HG02943 (cell line): ENCODE data around the gene LCE1E.

Source experiments
- ATAC-seq: cut with Tn5 transposase; IDR thresholded peaks from one replicate; pipeline ENCODE4 v1.9.1; 2021; ENCODE audit warnings: mild to moderate bottlenecking, low read depth, moderate library complexity; ENCODE audit not compliant: unreplicated experiment

Gene LCE1E, protein sequence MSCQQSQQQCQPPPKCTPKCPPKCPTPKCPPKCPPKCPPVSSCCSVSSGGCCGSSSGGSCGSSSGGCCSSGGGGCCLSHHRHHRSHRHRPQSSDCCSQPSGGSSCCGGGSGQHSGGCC

GRCh38 chr1:152786077-152786476 lies at the start of gene LCE1E:
LCE1E (plus strand) TSS chr1:152786257; CDS start chr1:152787300, 1,043 bp downstream.
- no peak for ATAC-seq

DNA sequence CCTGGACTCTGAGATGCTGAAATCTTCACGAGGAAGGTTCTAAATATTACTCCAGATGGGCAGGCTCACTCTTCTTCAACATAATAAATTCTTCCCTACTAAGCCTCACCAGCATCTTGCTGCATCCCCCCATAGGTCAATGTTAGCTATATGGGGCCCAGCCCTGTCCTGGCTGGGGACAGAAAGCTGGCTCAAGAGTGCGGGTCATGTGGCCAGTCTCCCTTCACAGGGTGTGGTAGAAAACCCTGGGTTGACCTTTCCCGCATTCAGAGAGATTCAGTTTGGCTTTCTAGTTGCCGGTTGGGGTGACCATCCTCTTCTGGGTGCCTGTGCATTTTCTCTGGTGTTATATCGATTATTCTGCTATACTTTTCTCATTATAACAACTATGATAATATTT lies 48.1 kb upstream of the LCE1E start:
- ATAC-seq, result no peak

GRCh38 chr1:152739841-152740240 lies 46.2 kb upstream of the LCE1E start:
- ATAC-seq, result no peak

DNA sequence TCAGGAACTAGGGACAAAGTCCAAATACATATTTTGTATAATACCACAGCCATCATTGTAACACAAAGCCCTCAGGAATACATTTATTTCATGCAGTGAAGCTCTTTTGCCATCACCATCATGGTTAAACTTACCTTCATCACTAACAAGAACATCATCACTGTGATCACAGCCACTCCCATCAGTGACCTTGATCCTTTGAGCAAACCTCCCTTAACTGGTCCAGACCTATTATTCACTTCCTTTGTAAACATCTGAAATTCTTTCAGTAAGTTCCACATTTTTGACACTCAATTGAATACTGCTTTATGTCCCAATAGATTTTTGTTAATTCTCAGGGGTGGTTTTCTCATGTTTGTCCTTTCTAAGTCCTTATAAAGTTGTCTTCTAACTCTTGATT lies 44.4 kb upstream of the LCE1E start:
- ATAC-seq, result no peak

GRCh38 chr1:152743371-152744145 lies 42.5 kb upstream of the LCE1E start:
- no peak for ATAC-seq

DNA sequence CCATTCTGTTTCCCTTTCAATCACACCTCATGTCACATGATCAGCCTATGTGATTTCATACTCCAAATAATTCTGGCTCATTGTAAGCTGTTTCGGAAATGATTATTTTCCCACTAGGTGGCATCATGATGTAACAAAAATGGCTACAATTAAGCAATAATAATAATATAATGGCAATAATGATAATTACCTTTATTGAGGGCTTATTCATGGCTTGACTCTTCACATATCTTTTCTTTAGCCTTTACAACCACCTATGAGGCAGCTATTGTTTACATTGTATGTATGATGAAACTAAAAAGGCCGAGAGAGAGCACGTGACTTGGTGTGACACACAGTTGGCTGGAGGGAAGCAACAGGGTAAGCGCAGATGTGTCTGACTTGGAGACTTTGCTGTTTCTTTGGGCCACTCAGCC lies 40.8 kb upstream of the LCE1E start:
- no peak for ATAC-seq

- no peak for ATAC-seq
Measured at GRCh38 chr1:152745765-152746444, 40.2 kb upstream of the LCE1E start.

DNA sequence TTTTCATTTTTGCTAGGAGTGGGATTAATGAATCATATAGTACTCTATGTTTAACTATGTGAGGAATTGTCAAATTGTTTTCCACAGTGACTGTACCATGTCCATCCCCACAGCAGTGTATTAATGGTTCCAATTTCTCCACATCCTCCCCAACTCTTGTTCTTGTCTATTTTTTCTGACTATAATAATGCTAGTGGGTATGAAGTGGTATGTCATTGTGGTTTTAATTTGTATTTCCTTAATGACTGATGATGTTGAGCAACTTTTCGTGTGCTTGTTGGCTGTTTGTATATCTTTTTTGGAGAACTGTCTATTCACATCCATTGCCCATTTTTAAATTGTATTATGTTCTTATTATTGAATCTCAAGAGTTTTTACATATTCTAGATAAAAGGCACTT lies 38.2 kb upstream of the LCE1E start:
- ATAC-seq, result no peak

GRCh38 chr1:152752225-152752624 lies 33.8 kb upstream of the LCE1E start:
- no peak for ATAC-seq

- no peak for ATAC-seq
Measured at GRCh38 chr1:152753586-152753985, 32.5 kb upstream of the LCE1E start.

DNA sequence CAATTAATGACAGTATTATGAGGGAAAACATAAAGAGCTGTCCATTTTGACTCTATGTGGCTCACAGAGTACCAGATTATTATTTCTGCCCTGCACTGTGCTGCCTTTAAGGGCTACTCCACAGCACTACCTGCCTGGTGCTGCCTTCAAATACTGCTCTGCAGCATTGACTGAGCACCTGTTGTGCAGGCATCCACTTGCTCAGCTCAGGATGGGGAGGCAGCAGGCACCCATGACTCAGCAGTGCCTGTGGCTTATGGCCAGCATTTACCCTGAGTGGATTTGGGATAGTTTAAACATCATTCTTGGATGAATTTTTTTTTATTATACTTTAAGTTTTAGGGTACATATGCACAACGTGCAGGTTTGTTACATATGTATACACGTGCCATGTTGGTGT lies 29.2 kb upstream of the LCE1E start:
- no peak for ATAC-seq

DNA sequence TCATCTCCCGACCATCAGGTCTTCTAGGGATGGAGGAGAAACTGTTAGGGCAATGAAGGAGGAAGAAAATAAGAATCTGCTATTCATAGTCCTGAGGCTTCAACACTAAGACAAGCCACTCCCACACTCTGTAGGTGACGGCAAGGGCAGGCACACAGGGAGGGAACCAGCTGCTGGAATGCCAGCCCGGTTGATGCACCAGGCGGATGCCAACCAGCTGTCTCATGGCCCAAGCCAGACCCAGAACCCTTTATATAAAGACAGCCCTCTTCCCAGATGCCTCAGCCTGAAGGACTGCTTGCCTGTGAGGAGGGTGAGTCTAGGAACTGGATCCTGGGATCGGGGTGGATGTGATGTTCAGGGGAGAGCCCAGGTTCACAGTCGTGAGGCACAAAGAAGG lies 28.3 kb upstream of the LCE1E start, which contains the start of gene KPRP:
Gene KPRP (plus strand): TSS at position 279 of the 400 bp plus-strand sequence. CDS start 1,564 bp downstream, outside the sequence.
- ATAC-seq, result no peak

DNA sequence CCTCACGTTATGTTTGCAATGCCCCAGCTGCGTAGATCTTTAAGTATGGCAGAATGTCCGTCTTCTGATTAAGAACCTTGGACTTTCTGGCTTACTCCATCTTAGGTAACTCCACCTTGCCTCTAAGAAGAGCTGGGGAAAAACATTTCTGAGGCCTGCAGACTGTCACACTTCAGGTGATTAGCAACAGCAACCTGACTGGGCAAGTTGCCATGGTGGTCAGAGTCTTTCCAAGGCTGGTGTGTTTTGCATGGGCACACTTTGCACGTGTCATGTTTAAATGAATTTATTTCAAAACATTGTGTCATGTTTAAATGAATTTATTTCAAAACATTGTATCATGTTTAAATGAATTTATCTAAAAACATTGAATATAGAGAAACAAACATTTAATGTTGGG lies 27.4 kb upstream of the LCE1E start:
- ATAC-seq, result no peak

DNA sequence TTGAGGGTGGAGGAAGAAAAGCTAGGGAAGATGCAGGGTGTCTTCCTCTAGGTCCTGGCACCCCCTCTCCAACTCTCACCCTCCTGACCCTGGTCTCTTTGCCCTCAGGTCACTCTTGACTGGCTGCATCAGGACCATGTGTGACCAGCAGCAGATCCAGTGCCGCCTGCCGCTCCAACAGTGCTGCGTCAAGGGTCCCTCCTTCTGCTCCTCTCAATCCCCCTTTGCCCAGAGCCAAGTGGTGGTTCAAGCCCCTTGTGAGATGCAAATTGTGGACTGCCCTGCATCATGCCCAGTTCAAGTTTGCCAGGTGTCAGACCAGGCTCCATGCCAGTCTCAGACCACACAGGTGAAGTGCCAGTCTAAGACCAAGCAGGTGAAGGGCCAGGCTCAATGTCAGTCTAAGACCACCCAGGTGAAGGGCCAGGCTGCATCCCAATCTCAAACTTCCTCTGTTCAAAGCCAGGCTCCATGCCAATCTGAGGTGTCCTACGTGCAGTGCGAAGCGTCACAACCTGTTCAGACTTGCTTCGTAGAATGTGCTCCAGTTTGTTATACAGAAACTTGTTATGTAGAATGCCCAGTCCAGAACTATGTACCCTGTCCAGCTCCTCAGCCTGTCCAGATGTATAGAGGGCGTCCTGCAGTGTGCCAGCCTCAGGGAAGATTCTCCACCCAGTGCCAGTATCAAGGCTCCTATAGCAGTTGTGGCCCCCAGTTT lies 26.4 kb upstream of the LCE1E start:
- ATAC-seq, result no peak

DNA sequence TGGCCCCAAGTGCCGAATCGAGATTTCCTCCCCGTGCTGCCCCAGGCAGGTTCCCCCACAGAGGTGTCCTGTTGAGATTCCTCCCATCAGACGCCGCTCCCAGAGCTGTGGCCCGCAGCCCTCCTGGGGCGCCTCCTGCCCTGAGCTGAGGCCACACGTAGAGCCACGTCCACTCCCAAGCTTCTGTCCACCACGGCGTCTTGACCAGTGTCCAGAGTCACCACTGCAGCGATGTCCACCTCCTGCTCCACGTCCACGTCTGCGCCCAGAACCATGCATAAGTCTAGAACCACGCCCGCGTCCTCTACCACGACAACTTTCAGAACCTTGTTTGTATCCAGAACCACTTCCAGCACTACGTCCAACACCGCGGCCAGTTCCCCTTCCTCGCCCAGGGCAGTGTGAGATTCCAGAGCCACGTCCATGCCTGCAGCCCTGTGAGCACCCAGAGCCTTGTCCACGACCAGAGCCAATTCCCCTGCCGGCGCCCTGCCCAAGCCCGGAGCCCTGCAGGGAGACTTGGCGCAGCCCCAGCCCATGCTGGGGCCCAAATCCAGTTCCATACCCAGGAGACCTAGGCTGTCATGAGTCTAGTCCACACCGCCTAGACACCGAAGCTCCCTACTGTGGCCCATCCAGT lies 25.4 kb upstream of the LCE1E start:
- ATAC-seq, result no peak

- ATAC-seq, result no peak
Measured at GRCh38 chr1:152761609-152762213, 24.3 kb upstream of the LCE1E start.

DNA sequence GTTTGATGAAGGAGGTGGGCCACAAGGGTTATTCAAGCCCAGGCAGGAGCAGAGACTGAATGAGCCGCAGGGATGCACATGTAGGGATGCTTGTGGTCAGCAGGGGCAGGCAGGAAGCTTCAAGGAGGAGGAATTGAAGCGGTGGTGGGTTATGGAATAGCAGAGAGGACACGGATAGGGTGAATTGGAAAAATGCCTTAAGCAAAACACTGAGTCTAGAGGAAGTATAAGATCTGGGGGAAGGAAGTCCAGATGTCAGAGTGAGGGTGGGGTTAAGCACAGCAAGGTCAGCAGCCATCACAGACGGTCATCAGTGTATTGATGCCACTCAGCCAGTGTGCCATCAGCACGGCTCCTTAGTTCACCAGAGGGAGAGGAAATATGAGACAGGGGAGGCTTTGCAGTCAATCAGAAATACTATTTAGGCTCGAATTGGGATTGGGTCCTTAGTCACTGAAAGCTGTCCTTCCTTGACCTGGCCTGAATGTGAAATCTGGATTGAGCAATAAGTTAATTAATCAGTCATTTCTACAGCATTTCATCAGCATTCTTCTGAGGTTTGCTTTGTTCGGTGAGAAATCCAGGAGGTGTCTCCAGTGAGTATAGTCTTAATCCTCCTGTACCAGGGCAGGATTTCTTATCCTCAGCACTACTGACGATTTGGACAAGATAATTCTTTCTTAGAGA lies 17.1 kb upstream of the LCE1E start:
- no peak for ATAC-seq

GRCh38 chr1:152770411-152770810 lies 15.6 kb upstream of the LCE1E start:
- ATAC-seq, result no peak

GRCh38 chr1:152774875-152775274 lies 11.2 kb upstream of the LCE1E start, which contains the start of gene LCE1F:
LCE1F (plus strand) TSS chr1:152775140; CDS start chr1:152776372, 1,232 bp downstream.
- no peak for ATAC-seq
